BLaER1 treated with 17β-estradiol and CSF1 and Interleukin-3, amounts not matched to agents 10 nM and 100 nM (cell line): ENCODE data around the gene GPX4.

Source experiments
- H3K27ac ChIP-seq, 11 experiments: shearing (Covaris generic); formaldehyde crosslinking; 2 replicates each; pipeline ENCODE4 v1.8.1; 2022
- H3K27me3 ChIP-seq, 11 experiments: shearing (Covaris generic); formaldehyde crosslinking; 2 replicates each; pipeline ENCODE4 v1.8.1; 2022
- H3K36me3 ChIP-seq, 11 experiments: shearing (Covaris generic); formaldehyde crosslinking; 2 replicates each; pipeline ENCODE4 v1.8.1; 2022
- H3K4me1 ChIP-seq, 10 experiments: shearing (Covaris generic); formaldehyde crosslinking; 2 replicates each; pipeline ENCODE4 v1.8.1; 2022
- H3K4me2 ChIP-seq, 11 experiments: shearing (Covaris generic); formaldehyde crosslinking; 2 replicates each; pipeline ENCODE4 v1.8.1; 2022
- H3K4me3 ChIP-seq, 10 experiments: shearing (Covaris generic); formaldehyde crosslinking; 2 replicates each; pipeline ENCODE4 v1.8.1; 2022
- H3K9ac ChIP-seq, 11 experiments: shearing (Covaris generic); formaldehyde crosslinking; 2 replicates each; pipeline ENCODE4 v1.8.1; 2022
- H3K9me3 ChIP-seq, 11 experiments: shearing (Covaris generic); formaldehyde crosslinking; replicated peaks in 1 of 11; 2 replicates each; pipeline ENCODE4 v1.8.1; 2022
- H4K20me1 ChIP-seq, 11 experiments: shearing (Covaris generic); formaldehyde crosslinking; 2 replicates each; pipeline ENCODE4 v1.8.1; 2022
- Cebpa-rat ChIP-seq, 11 experiments: shearing (Covaris generic); IDR thresholded peaks; 2 replicates each; pipeline ENCODE4 v1.8.1; 2022

Gene GPX4

GRCh38 chr19:1085053-1085658 is 18.6 kb upstream of the GPX4 start:
- H3K36me3 ChIP-seq, result peaks cover 77 to 91% (median 86%) of the 10 kb centered on the region in 11 experiments
- TF ChIP-seq Cebpa-rat (IDR thresholded peaks at IDR 0.05), result no peak
- no peaks in the 10 kb centered on the region for H3K27me3 ChIP-seq
- H3K4me2 ChIP-seq, result peak overlapping the region in 5 of 11 experiments; percentile 12 to 93 (median 90); a peak in 6 of 22 replicates
- peaks cover 60 to 95% (median 88%) of the 10 kb centered on the region in 11 experiments for H4K20me1 ChIP-seq
- no peak overlapping the region for H3K4me3 ChIP-seq
- H3K9me3 ChIP-seq, result no peaks in the 10 kb centered on the region
- H3K9ac ChIP-seq, result peak overlapping the region in 2 of 11 experiments; percentile 6 to 28; a peak in 2 of 22 replicates
- H3K27ac ChIP-seq, result peak overlapping the region in 2 of 11 experiments; percentile 32 to 85; a peak in 2 of 22 replicates
- H3K4me1 ChIP-seq, result peaks cover 41 to 98% (median 73%) of the 10 kb centered on the region in 10 experiments

- Histone ChIP-seq H3K4me1 (peaks cover 45 to 98% (median 74%) of the 10 kb centered on the region in 10 experiments), H3K9me3 (no peaks in the 10 kb centered on the region), H3K4me2 (peak overlapping the region in 7 of 11 experiments; percentile 86 to 93 (median 91); a peak in 14 of 22 replicates), H3K9ac (peak overlapping the region in 7 of 11 experiments; percentile 6 to 78 (median 65); a peak in 5 of 22 replicates), H3K27ac (peak overlapping the region in 6 of 11 experiments; percentile 13 to 86 (median 86); a peak in 7 of 22 replicates), H4K20me1 (peaks cover 53 to 94% (median 84%) of the 10 kb centered on the region in 11 experiments), H3K4me3 (no peak overlapping the region), H3K27me3 (no peaks in the 10 kb centered on the region), H3K36me3 (peaks cover 74 to 91% (median 83%) of the 10 kb centered on the region in 11 experiments)
- no peak for TF ChIP-seq Cebpa-rat (IDR thresholded peaks at IDR 0.05)
These were observed 17.9 kb upstream of the GPX4 start for GRCh38 chr19:1085676-1086442.

- no peak overlapping the region for H3K4me3 ChIP-seq
- peak overlapping the region in 10 of 11 experiments; percentile 16 to 86 (median 83); a peak in 14 of 22 replicates for H3K27ac ChIP-seq
- peaks cover 45 to 97% (median 74%) of the 10 kb centered on the region in 10 experiments for H3K4me1 ChIP-seq
- no peaks in the 10 kb centered on the region for H3K9me3 ChIP-seq
- peaks cover 45 to 94% (median 83%) of the 10 kb centered on the region in 11 experiments for H4K20me1 ChIP-seq
- H3K4me2 ChIP-seq, result peak overlapping the region; percentile 78 to 93 (median 90)
- peak overlapping the region in 10 of 11 experiments; percentile 26 to 78 (median 70); a peak in 12 of 22 replicates for H3K9ac ChIP-seq
- TF ChIP-seq Cebpa-rat (IDR thresholded peaks at IDR 0.05), result no peak
- H3K36me3 ChIP-seq, result peaks cover 74 to 91% (median 83%) of the 10 kb centered on the region in 11 experiments
- H3K27me3 ChIP-seq, result no peaks in the 10 kb centered on the region
These were observed 17.2 kb upstream of the GPX4 start for GRCh38 chr19:1086613-1087012.

- Histone ChIP-seq H4K20me1 (peaks cover 37 to 94% (median 87%) of the 10 kb centered on the region in 11 experiments), H3K4me1 (peaks cover 42 to 97% (median 75%) of the 10 kb centered on the region in 10 experiments), H3K36me3 (peaks cover 78 to 91% (median 87%) of the 10 kb centered on the region in 11 experiments), H3K4me3 (peak overlapping the region in 9 of 10 experiments; percentile 2 to 44 (median 23); a peak in 8 of 20 replicates), H3K27ac (peak overlapping the region; percentile 72 to 86 (median 83)), H3K9ac (peak overlapping the region; percentile 65 to 79 (median 73)), H3K27me3 (no peaks in the 10 kb centered on the region), H3K9me3 (no peaks in the 10 kb centered on the region), H3K4me2 (peak overlapping the region; percentile 78 to 93 (median 90))
- no peak for TF ChIP-seq Cebpa-rat (IDR thresholded peaks at IDR 0.05)
These were observed 15.9 kb upstream of the GPX4 start for GRCh38 chr19:1087813-1088415.

GRCh38 chr19:1088416-1089010 is 15.3 kb upstream of the GPX4 start:
- Histone ChIP-seq H3K27me3 (no peaks in the 10 kb centered on the region), H3K4me2 (peak overlapping the region; percentile 78 to 93 (median 90)), H3K9me3 (no peaks in the 10 kb centered on the region), H3K4me3 (peak overlapping the region in 9 of 10 experiments; percentile 2 to 44 (median 23); a peak in 10 of 20 replicates), H3K9ac (peak overlapping the region; percentile 65 to 79 (median 73)), H3K4me1 (peaks cover 44 to 97% (median 75%) of the 10 kb centered on the region in 10 experiments), H4K20me1 (peaks cover 31 to 94% (median 87%) of the 10 kb centered on the region in 11 experiments; a peak in 21 of 22 replicates), H3K36me3 (peaks cover 78 to 91% (median 87%) of the 10 kb centered on the region in 11 experiments), H3K27ac (peak overlapping the region; percentile 72 to 86 (median 83))
- no peak for TF ChIP-seq Cebpa-rat (IDR thresholded peaks at IDR 0.05)

GRCh38 chr19:1089126-1089771 is 14.5 kb upstream of the GPX4 start:
- Histone ChIP-seq H3K9ac (peak overlapping the region; percentile 65 to 79 (median 73); a peak in 21 of 22 replicates), H3K4me1 (peaks cover 52 to 98% (median 78%) of the 10 kb centered on the region in 10 experiments), H3K27me3 (no peaks in the 10 kb centered on the region), H3K4me2 (peak overlapping the region; percentile 78 to 93 (median 90)), H4K20me1 (peaks cover 30 to 94% (median 87%) of the 10 kb centered on the region in 11 experiments; a peak in 21 of 22 replicates), H3K27ac (peak overlapping the region; percentile 72 to 86 (median 83); a peak in 19 of 22 replicates), H3K9me3 (no peaks in the 10 kb centered on the region), H3K36me3 (peaks cover 75 to 91% (median 85%) of the 10 kb centered on the region in 11 experiments), H3K4me3 (peak overlapping the region in 4 of 10 experiments; percentile 5 to 44 (median 38); a peak in 6 of 20 replicates)
- TF ChIP-seq Cebpa-rat (IDR thresholded peaks at IDR 0.05), result no peak

GRCh38 chr19:1089891-1090290 is 13.9 kb upstream of the GPX4 start:
- peaks cover 27 to 94% (median 87%) of the 10 kb centered on the region in 11 experiments; a peak in 21 of 22 replicates for H4K20me1 ChIP-seq
- peaks cover 54 to 94% (median 76%) of the 10 kb centered on the region in 10 experiments for H3K4me1 ChIP-seq
- H3K4me3 ChIP-seq, result peak overlapping the region in 1 of 10 experiments; percentile 44; a peak in 1 of 20 replicates
- no peaks in the 10 kb centered on the region for H3K9me3 ChIP-seq
- H3K4me2 ChIP-seq, result peak overlapping the region in 10 of 11 experiments; percentile 84 to 93 (median 90); a peak in 18 of 22 replicates
- TF ChIP-seq Cebpa-rat (IDR thresholded peaks at IDR 0.05), result no peak
- peak overlapping the region in 9 of 11 experiments; percentile 65 to 79 (median 75); a peak in 10 of 22 replicates for H3K9ac ChIP-seq
- H3K27me3 ChIP-seq, result no peaks in the 10 kb centered on the region
- peak overlapping the region in 9 of 11 experiments; percentile 75 to 86 (median 83); a peak in 14 of 22 replicates for H3K27ac ChIP-seq
- H3K36me3 ChIP-seq, result peaks cover 69 to 86% (median 79%) of the 10 kb centered on the region in 11 experiments
